Psoas muscle (tissue), 8 donors: ENCODE measurements around the gene MAML2. TPM values are rescaled to one million over a fixed set of nuclear protein-coding genes. Genes with fewer than 3 reads are reported as not detected.

Experiments
- ATAC-seq, 4 donors: fragments of 200-7000 bp; cut with Tn5 transposase; one replicate each; pipeline ENCODE4 v1.9.1; 2020; ENCODE audit warnings: moderate library complexity in 3 of 4, mild to moderate bottlenecking in 2 of 4
- DNase-seq, 2 donors: peaks; one replicate each; pipeline ENCODE4 v3.0.0-alpha.2; 2020
- H3K27ac ChIP-seq: fragments of 200-600 bp; one replicate; pipeline ENCODE4 v1.8.0; 2022
- H3K27me3 ChIP-seq, 3 donors: fragments of 200-600 bp in 1 of 3; one replicate each; pipeline versions ENCODE4 v1.6.1 to v1.8.0; 2013 to 2022; ENCODE audit warnings: low read length in 2 of 3, mild to moderate bottlenecking in 2 of 3, moderate library complexity in 1 of 3; ENCODE audit not compliant: insufficient read depth in 3 of 3
- H3K36me3 ChIP-seq, 2 donors: fragments of 200-600 bp in 1 of 2; one replicate each; pipeline versions ENCODE4 v1.6.1 to v1.8.0; 2013 to 2022; ENCODE audit warnings: low read depth in 1 of 2, mild to moderate bottlenecking in 1 of 2, moderate library complexity in 1 of 2; ENCODE audit not compliant: insufficient read depth in 1 of 2
- H3K4me1 ChIP-seq: fragments of 200-600 bp; one replicate; pipeline ENCODE4 v1.8.0; 2022
- H3K4me3 ChIP-seq: fragments of 200-600 bp; one replicate; pipeline ENCODE4 v1.8.0; 2022; ENCODE audit warnings: mild to moderate bottlenecking
- H3K9me3 ChIP-seq: fragments of 200-600 bp; one replicate; pipeline ENCODE4 v1.8.0; 2022
- WGBS, 3 donors: extraction: QIAGEN DNeasy Blood & Tissue Kit; methylation state at CpG; one replicate each; pipeline versions ENCODE4 v1.1.6 to v1.1.7; 2013; 5-methylcytosine and 5-hydroxymethylcytosine counted together
- intact Hi-C, 2 donors: fragments of 100-400 bp; cut with DNase I; formaldehyde crosslinking; loops; one replicate each; pipeline versions ENCODE4 v1.11.0 to v1.14.2; 2022
- polyA plus RNA-seq, 3 donors: library from polyadenylated mRNA; stranded (reverse); fragments of 200-250 nt; gene quantifications; one replicate each; pipeline ENCODE4 v1.2.3, GENCODE V29; 2013
- total RNA-seq, 4 donors: library from RNA; stranded (reverse); fragmentation: NEBNext Ultra II Directional in 2 of 4; extraction: Animal tissue kit (Norgen Biotek cat#: 25700) in 2 of 4; gene quantifications; one replicate each; pipeline versions ENCODE4 v1.2.1 to v1.2.4, GENCODE V29; 2021 to 2023
- TF ChIP-seq, protein P1 (sequence below): fragments of 200-600 bp; IDR thresholded peaks from one replicate; pipeline ENCODE4 v1.8.0; 2022; ENCODE audit warnings: antibody characterized with exemption
- donor health status: healthy with polysubstance abuse.
- donor health status: DM: no; HTN: no; CAD: no; lungs with moderate emphysema.
- donor health status: Bipolar disorder and iron deficiency.
- donor health status: healthy.
- donor health status: DM: yes; HTN: yes; CAD: no.
- donor health status: DM: no; HTN: no; CAD: no.
- donor health status: DM: no; HTN: no; CAD: no.
- donor health status: DM: yes; HTN: yes; CAD: no.

MAML2 gene
- total and polyA plus RNA-seq, 7 donors: 0.39 to 3.7 (median 1.5) TPM

DNA sequence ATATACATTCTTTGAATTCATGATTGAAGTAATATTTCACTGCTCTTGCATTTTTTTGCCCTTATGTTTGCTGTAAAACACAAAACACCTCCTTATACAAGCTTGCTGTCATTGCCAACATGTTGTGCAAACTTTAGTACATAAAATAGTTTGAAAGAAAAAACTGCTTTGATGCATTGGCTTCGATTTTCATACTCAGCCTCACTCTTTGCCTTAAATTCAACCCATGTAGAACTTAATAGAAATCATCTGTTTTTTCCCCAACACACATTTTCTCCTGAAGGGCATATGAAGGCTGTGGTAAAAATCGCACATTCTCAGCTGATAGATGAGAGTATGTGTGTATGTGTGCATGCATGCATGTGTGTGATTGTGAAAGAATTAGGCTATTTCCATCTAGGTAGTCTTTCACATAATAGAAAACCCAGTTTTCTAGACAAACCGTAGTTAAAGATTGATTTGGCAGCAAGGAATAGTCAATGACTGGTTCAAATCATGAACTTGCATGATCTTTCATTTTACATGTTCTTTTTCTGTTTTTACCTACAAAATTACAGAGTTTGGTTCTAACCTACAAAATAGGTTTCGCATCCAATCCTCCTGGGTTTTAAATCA lies 346.3 kb downstream of the MAML2 start:
- Histone ChIP-seq H3K9me3 (no peaks in the 10 kb centered on the region), H3K36me3 (no peaks in the 10 kb centered on the region), H3K27ac (no peak overlapping the region), H3K27me3 (no peaks in the 10 kb centered on the region), H3K4me1 (no peaks in the 10 kb centered on the region), H3K4me3 (no peak overlapping the region)
- TF ChIP-seq, protein P1, sequence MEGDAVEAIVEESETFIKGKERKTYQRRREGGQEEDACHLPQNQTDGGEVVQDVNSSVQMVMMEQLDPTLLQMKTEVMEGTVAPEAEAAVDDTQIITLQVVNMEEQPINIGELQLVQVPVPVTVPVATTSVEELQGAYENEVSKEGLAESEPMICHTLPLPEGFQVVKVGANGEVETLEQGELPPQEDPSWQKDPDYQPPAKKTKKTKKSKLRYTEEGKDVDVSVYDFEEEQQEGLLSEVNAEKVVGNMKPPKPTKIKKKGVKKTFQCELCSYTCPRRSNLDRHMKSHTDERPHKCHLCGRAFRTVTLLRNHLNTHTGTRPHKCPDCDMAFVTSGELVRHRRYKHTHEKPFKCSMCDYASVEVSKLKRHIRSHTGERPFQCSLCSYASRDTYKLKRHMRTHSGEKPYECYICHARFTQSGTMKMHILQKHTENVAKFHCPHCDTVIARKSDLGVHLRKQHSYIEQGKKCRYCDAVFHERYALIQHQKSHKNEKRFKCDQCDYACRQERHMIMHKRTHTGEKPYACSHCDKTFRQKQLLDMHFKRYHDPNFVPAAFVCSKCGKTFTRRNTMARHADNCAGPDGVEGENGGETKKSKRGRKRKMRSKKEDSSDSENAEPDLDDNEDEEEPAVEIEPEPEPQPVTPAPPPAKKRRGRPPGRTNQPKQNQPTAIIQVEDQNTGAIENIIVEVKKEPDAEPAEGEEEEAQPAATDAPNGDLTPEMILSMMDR: no peak
- 82 to 88% (median 86%) methylated on average over 4 of the region's 4 CpGs for WGBS, 3 donors
- no peak for DNase-seq
- intact Hi-C loops: no loop called here
- ATAC-seq: no peak

GRCh38 chr11:95994329-95994728 lies 348.7 kb downstream of the MAML2 start:
- Histone ChIP-seq H3K4me1 (no peaks in the 10 kb centered on the region), H3K27ac (no peak overlapping the region), H3K27me3 (no peaks in the 10 kb centered on the region), H3K9me3 (no peaks in the 10 kb centered on the region), H3K36me3 (no peaks in the 10 kb centered on the region), H3K4me3 (no peak overlapping the region)
- intact Hi-C loops: no loop called here
- TF ChIP-seq, protein P1: no peak
- 72 to 77% (median 77%) methylated on average over 4 of the region's 4 CpGs for WGBS, 3 donors
- no peak for DNase-seq
- no peak for ATAC-seq

GRCh38 chr11:95993438-95994298 lies 349.3 kb downstream of the MAML2 start:
- H3K9me3 ChIP-seq: no peaks in the 10 kb centered on the region
- no peak overlapping the region for H3K4me3 ChIP-seq
- H3K36me3 ChIP-seq: no peaks in the 10 kb centered on the region
- H3K27ac ChIP-seq: no peak overlapping the region
- H3K4me1 ChIP-seq: no peaks in the 10 kb centered on the region
- WGBS, 3 donors: 74 to 76% (median 76%) methylated on average over 10 of the region's 10 CpGs
- TF ChIP-seq, protein P1: no peak
- intact Hi-C loops: no loop called here
- no peaks in the 10 kb centered on the region for H3K27me3 ChIP-seq
- no peak for DNase-seq
- no peak for ATAC-seq

DNA sequence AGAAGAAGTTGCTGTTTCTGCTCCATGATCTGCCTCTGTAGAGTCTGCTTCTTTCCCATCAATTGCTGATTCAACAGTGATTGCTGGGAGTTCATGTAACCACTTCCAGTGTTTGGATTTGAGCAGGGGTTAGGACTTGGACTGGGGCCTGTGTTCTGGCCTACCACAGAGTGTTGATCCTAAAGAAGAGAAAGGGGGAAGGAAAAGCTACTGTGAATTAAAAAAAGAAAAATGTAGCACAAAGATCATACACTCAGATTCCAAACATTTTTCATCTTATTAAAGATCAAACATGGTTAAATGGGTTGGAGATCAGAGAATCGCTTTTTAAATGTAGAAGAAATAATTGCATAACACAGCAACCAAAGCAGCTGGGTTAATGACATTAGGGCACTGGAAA lies 351.4 kb downstream of the MAML2 start:
- intact Hi-C loops: no loop called here
- H3K27me3 ChIP-seq: no peaks in the 10 kb centered on the region
- no peak for DNase-seq
- H3K9me3 ChIP-seq: no peaks in the 10 kb centered on the region
- H3K27ac ChIP-seq: no peak overlapping the region
- H3K4me1 ChIP-seq: no peaks in the 10 kb centered on the region
- ATAC-seq: no peak
- TF ChIP-seq, protein P1: no peak
- 76 to 81% (median 78%) methylated on average over 1 of the region's 1 CpG for WGBS, 3 donors
- H3K36me3 ChIP-seq: no peaks in the 10 kb centered on the region
- no peak overlapping the region for H3K4me3 ChIP-seq
